GM12878 (cell line): Measurements from ENCODE around the gene DCC.

Experiments used
- ATF3 ChIP-seq: IDR thresholded peaks from 2 replicates; pipeline ENCODE4 v1.6.1; 2011; ENCODE audit warnings: low read depth, mild to moderate bottlenecking, low read length, moderate library complexity, borderline replicate concordance; ENCODE audit errors: extremely low read depth
- JUNB ChIP-seq: IDR thresholded peaks from 2 replicates; pipeline ENCODE4 v1.6.1; 2016; ENCODE audit warnings: antibody characterized with exemption, mild to moderate bottlenecking

GRCh38 chr18:53387581-53387980 lies 1047.6 kb downstream of the DCC start:
- TF ChIP-seq ATF3 (no peak), JUNB (no peak)
